Breast epithelium (tissue), 4 donors: Measurements from ENCODE around the gene RAPGEF1. TPM values are rescaled to one million over a fixed set of nuclear protein-coding genes. Genes with fewer than 3 reads are reported as not detected.
A peak's percentile ranks its signal among the peaks of the same experiment; 100 is the strongest.
"Not testable (repeated sequence)": the region's sequence is repeated elsewhere in the genome, so short reads cannot be mapped to it uniquely, and the experiment has no call there.

Experiments used
- DNase-seq, 2 donors: peaks; one replicate each; pipeline ENCODE4 v3.0.0-alpha.2; 2019; ENCODE audit warnings: low spot score in 2 of 2
- H3K27ac ChIP-seq, 2 donors: fragments of 200-600 bp; sonication (generic) in 1 of 2; one replicate each; pipeline ENCODE4 v1.5.1; 2016 to 2019; ENCODE audit warnings: mild to moderate bottlenecking in 1 of 2
- H3K27me3 ChIP-seq, 2 donors: fragments of 200-600 bp; sonication (generic) in 1 of 2; one replicate each; pipeline versions ENCODE4 v1.5.1 to v1.6.0; 2017 to 2019; ENCODE audit warnings: control low read depth in 1 of 2, mild to moderate bottlenecking in 1 of 2
- H3K36me3 ChIP-seq: fragments of 200-600 bp; one replicate; pipeline ENCODE4 v1.5.1; 2019
- H3K4me1 ChIP-seq, 2 donors: fragments of 200-600 bp; sonication (generic); one replicate each; pipeline ENCODE4 v1.5.1; 2016 to 2019; ENCODE audit warnings: control low read depth in 1 of 2
- H3K4me3 ChIP-seq, 3 donors: fragments of 200-600 bp; sonication (generic); 1 replicate in 2 of 3; 2 replicates in 1 of 3; pipeline ENCODE4 v1.5.1; 2016 to 2019; ENCODE audit warnings: mild to moderate bottlenecking in 3 of 3, moderate library complexity in 2 of 3
- H3K9me3 ChIP-seq, 2 donors: fragments of 200-600 bp; sonication (generic) in 1 of 2; one replicate each; pipeline ENCODE4 v1.5.1; 2016 to 2019; ENCODE audit warnings: control low read depth in 1 of 2
- CTCF ChIP-seq, 3 donors: fragments of 450-650 bp; IDR thresholded peaks; one replicate each; pipeline ENCODE4 v1.5.1; 2016 to 2017; ENCODE audit warnings: antibody characterized with exemption in 3 of 3, mild to moderate bottlenecking in 3 of 3, moderate library complexity in 3 of 3
- POLR2A ChIP-seq: fragments of 450-650 bp; IDR thresholded peaks from one replicate; pipeline ENCODE4 v1.6.1; 2016; ENCODE audit warnings: antibody characterized with exemption, mild to moderate bottlenecking, moderate library complexity
- POLR2AphosphoS5 ChIP-seq, 3 donors: sonication (generic); formaldehyde crosslinking; IDR thresholded peaks; one replicate each; pipeline ENCODE4 v1.6.1; 2017; ENCODE audit warnings: antibody characterized with exemption in 3 of 3
- intact Hi-C: fragments of 100-400 bp; cut with DNase I; formaldehyde crosslinking; loops from one replicate; pipeline ENCODE4 v1.15.1; 2023; ENCODE audit warnings: low total_unique reads
- total RNA-seq, 3 donors: library from RNA; depleted of rRNA; stranded (reverse); fragments of >200 nt; gene quantifications; one replicate each; pipeline ENCODE4 v1.1.0, GENCODE V29; 2016

Gene RAPGEF1
- total RNA-seq, 3 donors from 2014 or later = 35.3 to 38.0 (median 37.3) TPM

- H3K4me1 ChIP-seq = peaks cover 0 to 6% of the 10 kb centered on the region in 2 donors
Observed at GRCh38 chr9:131657456-131657855, 82.4 kb downstream of the RAPGEF1 start.

GRCh38 chr9:131657037-131657377 lies 82.9 kb downstream of the RAPGEF1 start:
- TF ChIP-seq POLR2AphosphoS5 (IDR thresholded peaks at IDR 0.05) (no peak), CTCF (IDR thresholded peaks at IDR 0.05) (no peak), POLR2A (no peak)
- intact Hi-C loops = no loop called here
- DNase-seq = no peak
- no peaks in the 10 kb centered on the region for H3K36me3 ChIP-seq
- H3K4me1 ChIP-seq = peaks cover 0 to 6% of the 10 kb centered on the region in 2 donors
- no peak overlapping the region for H3K4me3 ChIP-seq
- peak overlapping the region; percentile 26 to 48 for H3K27ac ChIP-seq
- no peaks in the 10 kb centered on the region for H3K27me3 ChIP-seq
- no peaks in the 10 kb centered on the region for H3K9me3 ChIP-seq

More at GRCh38 chr9:131657456-131657855, 82.4 kb downstream of the RAPGEF1 start:
- Histone ChIP-seq H3K9me3 (no peaks in the 10 kb centered on the region), H3K4me3 (no peak overlapping the region), H3K27ac (peak overlapping the region; percentile 13 to 26), H3K27me3 (no peaks in the 10 kb centered on the region), H3K36me3 (no peaks in the 10 kb centered on the region)
- DNase-seq = peak in 1 of 2 donors; percentile 64
- intact Hi-C loops = no loop called here
- no peak for TF ChIP-seq CTCF (IDR thresholded peaks at IDR 0.05)
- TF ChIP-seq POLR2A = no peak
- no peak for TF ChIP-seq POLR2AphosphoS5 (IDR thresholded peaks at IDR 0.05)

GRCh38 chr9:131656356-131657036 lies 83.4 kb downstream of the RAPGEF1 start:
- no peak for DNase-seq
- peaks cover 0 to 6% of the 10 kb centered on the region in 2 donors for H3K4me1 ChIP-seq

GRCh38 chr9:131654369-131654768 lies 85.5 kb downstream of the RAPGEF1 start:
- H3K36me3 ChIP-seq, H3K9me3 ChIP-seq, H3K4me3 ChIP-seq, DNase-seq, H3K4me1 ChIP-seq, H3K27me3 ChIP-seq, intact Hi-C loops: not testable (repeated sequence)
- H3K27ac ChIP-seq = peak overlapping the region in 1 of 2 donors; percentile 41

More at GRCh38 chr9:131656356-131657036, 83.4 kb downstream of the RAPGEF1 start:
- Histone ChIP-seq H3K9me3 (no peaks in the 10 kb centered on the region), H3K36me3 (no peaks in the 10 kb centered on the region), H3K27me3 (no peaks in the 10 kb centered on the region), H3K27ac (peak overlapping the region; percentile 26 to 48), H3K4me3 (no peak overlapping the region)
- intact Hi-C loops = no loop called here
- TF ChIP-seq CTCF (IDR thresholded peaks at IDR 0.05) (no peak), POLR2AphosphoS5 (IDR thresholded peaks at IDR 0.05) (no peak), POLR2A (no peak)

GRCh38 chr9:131651599-131651998 lies 88.3 kb downstream of the RAPGEF1 start:
- TF ChIP-seq POLR2AphosphoS5 (IDR thresholded peaks at IDR 0.05) = no peak
- TF ChIP-seq CTCF (IDR thresholded peaks at IDR 0.05) = no peak
- no peak for TF ChIP-seq POLR2A
- Histone ChIP-seq H3K4me3 (no peak overlapping the region), H3K27ac (no peak overlapping the region), H3K4me1 (no peaks in the 10 kb centered on the region), H3K27me3 (no peaks in the 10 kb centered on the region), H3K9me3 (no peaks in the 10 kb centered on the region), H3K36me3 (no peaks in the 10 kb centered on the region)
- no peak for DNase-seq
- intact Hi-C loops = no loop called here
